Neural cell (in vitro differentiated cells): Measurements from ENCODE around the gene RHBDD3. TPM values are rescaled to one million over a fixed set of nuclear protein-coding genes. Genes with fewer than 3 reads are reported as not detected.
A peak's percentile ranks its signal among the peaks of the same experiment; 100 is the strongest.

Experiments
- H2AFZ ChIP-seq: fragments of 200-600, 300-800 bp; sonication (generic), shearing (Covaris generic); 2 replicates; pipeline ENCODE4 v1.6.0; 2014; ENCODE audit warnings: low read depth, mild to moderate bottlenecking, antibody characterized with exemption, low read length, moderate library complexity
- H3F3A ChIP-seq: fragments of 200-600 bp; shearing (Covaris generic); 2 replicates; pipeline ENCODE4 v1.6.1; 2016; ENCODE audit warnings: mild to moderate bottlenecking, moderate library complexity, mixed read lengths, antibody characterized with exemption, low read length; ENCODE audit not compliant: insufficient read depth, poor library complexity, severe bottlenecking
- H3K27ac ChIP-seq: fragments of 200-600, 300-800 bp; sonication (generic), shearing (Covaris generic); 2 replicates; pipeline ENCODE4 v1.5.1; 2014; ENCODE audit warnings: mild to moderate bottlenecking, low read length, moderate library complexity
- H3K27me3 ChIP-seq: fragments of 300-800, 200-600 bp; sonication (generic), shearing (Covaris generic); 2 replicates; pipeline ENCODE4 v1.6.0; 2014; ENCODE audit warnings: mild to moderate bottlenecking, low read depth, low read length, moderate library complexity; ENCODE audit not compliant: insufficient read depth
- H3K36me3 ChIP-seq: fragments of 300-800, 200-600 bp; sonication (generic), shearing (Covaris generic); 2 replicates; pipeline ENCODE4 v1.5.1; 2014; ENCODE audit warnings: mild to moderate bottlenecking, antibody characterized with exemption, low read length, moderate library complexity; ENCODE audit not compliant: insufficient read depth
- H3K4me2 ChIP-seq: fragments of 300-800, 200-600 bp; sonication (generic), shearing (Covaris generic); 2 replicates; pipeline ENCODE4 v1.6.0; 2014; ENCODE audit warnings: mild to moderate bottlenecking, low read length
- H3K4me3 ChIP-seq: fragments of 300-800, 200-600 bp; sonication (generic), shearing (Covaris generic); 2 replicates; pipeline ENCODE4 v1.5.1; 2014; ENCODE audit warnings: mild to moderate bottlenecking, low read length, moderate library complexity
- H3K79me2 ChIP-seq: fragments of 200-600 bp; shearing (Covaris generic); replicated peaks from 2 replicates; pipeline ENCODE4 v1.6.0; 2014; ENCODE audit warnings: mild to moderate bottlenecking, low read length, moderate library complexity; ENCODE audit not compliant: insufficient read depth
- H3K9ac ChIP-seq: fragments of 300-800, 200-600 bp; sonication (generic), shearing (Covaris generic); 2 replicates; pipeline ENCODE4 v1.6.1; 2016; ENCODE audit warnings: mild to moderate bottlenecking, low read length, mixed read lengths
- H3K9me2 ChIP-seq: fragments of 200-600 bp; shearing (Covaris generic); 2 replicates; pipeline ENCODE4 v1.6.1; 2016; ENCODE audit warnings: mild to moderate bottlenecking, low read length, mixed read lengths; ENCODE audit not compliant: insufficient read depth
- H3K9me3 ChIP-seq: fragments of 200-600, 300-800 bp; sonication (generic), shearing (Covaris generic); 2 replicates; pipeline ENCODE4 v1.6.1; 2016; ENCODE audit warnings: mild to moderate bottlenecking, mixed run types, low read length, moderate library complexity, mixed read lengths
- H4K20me1 ChIP-seq: fragments of 200-600 bp; shearing (Covaris generic); 2 replicates; pipeline ENCODE4 v1.6.1; 2016; ENCODE audit warnings: mild to moderate bottlenecking, mixed run types; ENCODE audit not compliant: insufficient read depth
- EP300 ChIP-seq: fragments of 450-650 bp; conservative IDR thresholded peaks from 2 replicates; pipeline ENCODE4 v1.6.1; 2014; ENCODE audit warnings: antibody characterized with exemption, mild to moderate bottlenecking, moderate library complexity; ENCODE audit not compliant: poor library complexity, severe bottlenecking
- EZH2 ChIP-seq: fragments of 200-600, 300-800 bp; shearing (Covaris generic), sonication (generic); IDR thresholded peaks from 2 replicates; pipeline ENCODE4 v1.6.1; 2014; ENCODE audit warnings: antibody characterized with exemption, low read length, borderline replicate concordance, mild to moderate bottlenecking; ENCODE audit not compliant: insufficient read depth, poor library complexity, severe bottlenecking
- MXI1 ChIP-seq: fragments of 450-650 bp; conservative IDR thresholded peaks from 2 replicates; pipeline ENCODE4 v1.6.1; 2014; ENCODE audit warnings: antibody characterized with exemption, mild to moderate bottlenecking; ENCODE audit not compliant: poor library complexity, severe bottlenecking
- POLR2AphosphoS5 ChIP-seq: IDR thresholded peaks from 2 replicates; pipeline ENCODE4 v1.6.1; 2012
- RAD21 ChIP-seq: fragments of 450-650 bp; conservative IDR thresholded peaks from 2 replicates; pipeline ENCODE4 v1.6.1; 2014; ENCODE audit warnings: antibody characterized with exemption, mild to moderate bottlenecking, moderate library complexity
- SMC3 ChIP-seq: fragments of 450-650 bp; conservative IDR thresholded peaks from 2 replicates; pipeline ENCODE4 v1.6.1; 2014; ENCODE audit warnings: antibody characterized with exemption, mild to moderate bottlenecking, moderate library complexity; ENCODE audit not compliant: poor library complexity
- TAF1 ChIP-seq: IDR thresholded peaks from 2 replicates; pipeline ENCODE4 v1.6.1; 2012; ENCODE audit warnings: low read depth
- polyA plus RNA-seq: library from polyadenylated mRNA; depleted of rRNA; stranded (reverse); fragments of >200 nt; gene quantifications from 2 replicates; pipeline ENCODE4 v1.2.3, GENCODE V29; 2014
- TF ChIP-seq, protein P1 (sequence below): IDR thresholded peaks from 2 replicates; pipeline ENCODE4 v1.6.1; 2012; ENCODE audit warnings: borderline replicate concordance
- TF ChIP-seq, protein P2 (sequence below): fragments of 450-650 bp; IDR thresholded peaks from 2 replicates; pipeline ENCODE4 v1.5.1; 2014; ENCODE audit warnings: antibody characterized with exemption, mild to moderate bottlenecking, moderate library complexity; ENCODE audit not compliant: poor library complexity, severe bottlenecking

Gene RHBDD3
- polyA plus RNA-seq, 1 donor from 2014 or later = 114 TPM

DNA sequence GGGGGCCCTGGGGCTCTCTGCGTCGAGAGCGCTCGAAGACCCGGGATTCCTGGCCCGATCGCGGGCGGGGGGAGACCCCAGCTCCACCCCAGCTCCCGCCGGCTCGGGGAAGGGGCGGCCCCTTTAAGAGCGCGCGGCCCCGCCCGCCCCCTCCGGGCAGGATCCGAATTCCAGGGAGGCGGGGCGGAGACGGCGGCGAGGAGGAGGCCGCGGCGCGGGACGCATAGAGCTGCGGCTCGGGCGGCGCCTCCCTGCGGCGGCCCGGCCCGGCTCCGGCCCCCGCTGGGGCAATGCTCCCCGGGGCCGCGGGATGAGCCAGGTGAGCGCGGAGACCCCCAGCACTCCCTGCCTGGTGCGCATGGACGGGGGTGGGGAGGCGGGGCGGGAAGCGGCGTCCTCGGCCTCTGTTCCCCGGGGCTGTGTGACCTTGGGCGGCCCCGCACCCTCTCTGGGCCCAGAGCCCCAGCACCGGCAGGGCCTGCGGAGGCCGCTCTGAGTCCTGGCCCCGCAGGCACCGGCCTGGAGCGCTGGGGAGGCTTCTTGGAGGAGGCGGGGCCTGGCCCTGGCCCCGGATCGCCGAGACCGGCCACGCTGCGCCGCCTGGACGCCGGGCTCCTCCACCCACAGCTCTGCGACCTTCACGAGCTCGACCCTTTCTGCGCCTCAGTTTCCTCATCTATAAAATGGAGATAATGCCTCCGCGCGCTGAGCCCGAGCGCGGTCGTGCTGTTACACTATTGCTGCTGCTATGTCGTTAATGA lies 39.2 kb upstream of the RHBDD3 start:
- no peaks in the 10 kb centered on the region for H3F3A ChIP-seq
- H4K20me1 ChIP-seq = no peaks in the 10 kb centered on the region
- peaks cover 11% of the 10 kb centered on the region for H3K27me3 ChIP-seq
- H3K27ac ChIP-seq = no peak overlapping the region
- H3K9ac ChIP-seq = peak overlapping the region; percentile 51
- TF ChIP-seq EP300 = no peak
- no peak for TF ChIP-seq POLR2AphosphoS5
- no peak for TF ChIP-seq EZH2
- TF ChIP-seq TAF1 = no peak
- TF ChIP-seq, protein P1, sequence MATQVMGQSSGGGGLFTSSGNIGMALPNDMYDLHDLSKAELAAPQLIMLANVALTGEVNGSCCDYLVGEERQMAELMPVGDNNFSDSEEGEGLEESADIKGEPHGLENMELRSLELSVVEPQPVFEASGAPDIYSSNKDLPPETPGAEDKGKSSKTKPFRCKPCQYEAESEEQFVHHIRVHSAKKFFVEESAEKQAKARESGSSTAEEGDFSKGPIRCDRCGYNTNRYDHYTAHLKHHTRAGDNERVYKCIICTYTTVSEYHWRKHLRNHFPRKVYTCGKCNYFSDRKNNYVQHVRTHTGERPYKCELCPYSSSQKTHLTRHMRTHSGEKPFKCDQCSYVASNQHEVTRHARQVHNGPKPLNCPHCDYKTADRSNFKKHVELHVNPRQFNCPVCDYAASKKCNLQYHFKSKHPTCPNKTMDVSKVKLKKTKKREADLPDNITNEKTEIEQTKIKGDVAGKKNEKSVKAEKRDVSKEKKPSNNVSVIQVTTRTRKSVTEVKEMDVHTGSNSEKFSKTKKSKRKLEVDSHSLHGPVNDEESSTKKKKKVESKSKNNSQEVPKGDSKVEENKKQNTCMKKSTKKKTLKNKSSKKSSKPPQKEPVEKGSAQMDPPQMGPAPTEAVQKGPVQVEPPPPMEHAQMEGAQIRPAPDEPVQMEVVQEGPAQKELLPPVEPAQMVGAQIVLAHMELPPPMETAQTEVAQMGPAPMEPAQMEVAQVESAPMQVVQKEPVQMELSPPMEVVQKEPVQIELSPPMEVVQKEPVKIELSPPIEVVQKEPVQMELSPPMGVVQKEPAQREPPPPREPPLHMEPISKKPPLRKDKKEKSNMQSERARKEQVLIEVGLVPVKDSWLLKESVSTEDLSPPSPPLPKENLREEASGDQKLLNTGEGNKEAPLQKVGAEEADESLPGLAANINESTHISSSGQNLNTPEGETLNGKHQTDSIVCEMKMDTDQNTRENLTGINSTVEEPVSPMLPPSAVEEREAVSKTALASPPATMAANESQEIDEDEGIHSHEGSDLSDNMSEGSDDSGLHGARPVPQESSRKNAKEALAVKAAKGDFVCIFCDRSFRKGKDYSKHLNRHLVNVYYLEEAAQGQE = no peak
- TF ChIP-seq, protein P2, sequence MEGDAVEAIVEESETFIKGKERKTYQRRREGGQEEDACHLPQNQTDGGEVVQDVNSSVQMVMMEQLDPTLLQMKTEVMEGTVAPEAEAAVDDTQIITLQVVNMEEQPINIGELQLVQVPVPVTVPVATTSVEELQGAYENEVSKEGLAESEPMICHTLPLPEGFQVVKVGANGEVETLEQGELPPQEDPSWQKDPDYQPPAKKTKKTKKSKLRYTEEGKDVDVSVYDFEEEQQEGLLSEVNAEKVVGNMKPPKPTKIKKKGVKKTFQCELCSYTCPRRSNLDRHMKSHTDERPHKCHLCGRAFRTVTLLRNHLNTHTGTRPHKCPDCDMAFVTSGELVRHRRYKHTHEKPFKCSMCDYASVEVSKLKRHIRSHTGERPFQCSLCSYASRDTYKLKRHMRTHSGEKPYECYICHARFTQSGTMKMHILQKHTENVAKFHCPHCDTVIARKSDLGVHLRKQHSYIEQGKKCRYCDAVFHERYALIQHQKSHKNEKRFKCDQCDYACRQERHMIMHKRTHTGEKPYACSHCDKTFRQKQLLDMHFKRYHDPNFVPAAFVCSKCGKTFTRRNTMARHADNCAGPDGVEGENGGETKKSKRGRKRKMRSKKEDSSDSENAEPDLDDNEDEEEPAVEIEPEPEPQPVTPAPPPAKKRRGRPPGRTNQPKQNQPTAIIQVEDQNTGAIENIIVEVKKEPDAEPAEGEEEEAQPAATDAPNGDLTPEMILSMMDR = no peak
- TF ChIP-seq RAD21 = no peak
- TF ChIP-seq SMC3 = no peak
- no peak for TF ChIP-seq MXI1
- no peaks in the 10 kb centered on the region for H3K79me2 ChIP-seq
- H3K4me3 ChIP-seq = peak overlapping the region; percentile 68
- H2AFZ ChIP-seq = peak overlapping the region; percentile 27
- H3K4me2 ChIP-seq = peak overlapping the region; percentile 59
- no peaks in the 10 kb centered on the region for H3K9me2 ChIP-seq
- no peaks in the 10 kb centered on the region for H3K36me3 ChIP-seq
- no peaks in the 10 kb centered on the region for H3K9me3 ChIP-seq

DNA sequence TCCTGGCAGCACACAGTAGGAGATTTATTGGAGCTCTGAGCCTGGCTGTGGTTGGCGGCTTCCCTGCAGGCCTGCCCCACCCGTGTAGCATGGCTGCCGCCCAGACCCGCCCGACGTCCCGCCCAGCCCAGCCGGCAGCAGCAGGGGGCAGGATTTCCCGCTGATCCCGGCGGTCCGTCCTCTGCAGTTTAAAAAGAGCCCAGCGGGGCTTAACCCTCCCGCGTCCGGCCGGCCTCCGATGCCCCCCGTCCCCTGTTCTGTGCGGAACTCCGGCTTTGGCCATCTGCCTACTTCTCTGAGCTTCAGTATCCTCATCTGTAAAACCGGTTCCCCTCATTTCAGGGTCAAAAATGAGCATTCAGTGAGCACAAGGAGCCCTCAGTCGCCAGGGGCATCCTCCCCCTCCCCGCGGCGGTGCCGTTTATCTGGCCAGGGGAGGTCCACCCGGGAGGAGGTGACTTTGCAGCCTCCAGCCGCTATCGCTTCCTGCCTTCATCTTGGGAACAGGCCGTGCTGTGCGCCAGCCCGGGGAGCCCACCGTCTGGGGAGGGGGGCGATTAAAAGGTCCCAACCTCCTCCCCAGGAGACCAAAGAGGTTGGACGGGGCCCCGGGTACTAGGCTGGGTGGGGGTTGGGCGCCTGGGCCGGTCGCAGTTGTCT lies 38.5 kb upstream of the RHBDD3 start, which contains the start of gene GAS2L1:
Gene GAS2L1 (plus strand): TSS at position 476 of the 660 bp plus-strand sequence. CDS start 1,456 bp downstream, outside the sequence.
- peak within 1 kb of the TSS; percentile 27 for H2AFZ ChIP-seq
- H3K27me3 ChIP-seq = peaks cover 11% of the 10 kb centered on the region
- H3K9me3 ChIP-seq = no peaks in the 10 kb centered on the region
- H4K20me1 ChIP-seq = no peaks in the 10 kb centered on the region
- TF ChIP-seq EP300 = no peak
- no peak for TF ChIP-seq POLR2AphosphoS5
- TF ChIP-seq, protein P2 = peak; percentile 44
- no peak for TF ChIP-seq EZH2
- no peak within 1 kb of the TSS for H3K27ac ChIP-seq
- no peaks in the 10 kb centered on the region for H3F3A ChIP-seq
- no peaks in the 10 kb centered on the region for H3K79me2 ChIP-seq
- peak within 1 kb of the TSS; percentile 51 for H3K9ac ChIP-seq
- peak within 1 kb of the TSS; percentile 59 for H3K4me2 ChIP-seq
- H3K9me2 ChIP-seq = no peaks in the 10 kb centered on the region
- H3K36me3 ChIP-seq = no peaks in the 10 kb centered on the region
- H3K4me3 ChIP-seq = peak within 1 kb of the TSS; percentile 68
